Measurements from ENCODE around the gene ABHD4.
A peak's percentile ranks its signal among the peaks of the same experiment; 100 is the strongest.
"Not testable (repeated sequence)": the region's sequence is repeated elsewhere in the genome, so short reads cannot be mapped to it uniquely, and the experiment has no call there.

Gene ABHD4

DNA sequence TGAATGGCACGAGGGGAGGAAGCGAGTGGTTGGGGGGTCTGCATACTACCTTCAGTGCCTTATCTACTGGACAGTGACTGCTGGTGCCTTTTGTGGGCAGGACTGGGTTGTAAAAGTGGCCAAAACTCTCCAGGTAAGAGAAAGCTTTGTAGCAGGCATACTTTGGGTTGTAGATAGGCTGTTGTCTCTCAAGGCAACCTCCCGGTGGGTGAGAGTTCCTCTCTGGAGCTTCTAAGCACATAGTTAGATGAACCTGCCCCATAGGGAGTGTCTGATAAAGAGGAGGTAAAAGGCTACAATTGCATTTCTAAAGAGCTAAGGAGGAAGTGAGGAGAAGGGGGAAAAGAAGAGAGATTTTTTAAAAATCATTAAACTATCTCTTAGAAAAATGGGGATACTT is 4.9 kb upstream of the ABHD4 start:
- no peak for DNase-seq

DNA sequence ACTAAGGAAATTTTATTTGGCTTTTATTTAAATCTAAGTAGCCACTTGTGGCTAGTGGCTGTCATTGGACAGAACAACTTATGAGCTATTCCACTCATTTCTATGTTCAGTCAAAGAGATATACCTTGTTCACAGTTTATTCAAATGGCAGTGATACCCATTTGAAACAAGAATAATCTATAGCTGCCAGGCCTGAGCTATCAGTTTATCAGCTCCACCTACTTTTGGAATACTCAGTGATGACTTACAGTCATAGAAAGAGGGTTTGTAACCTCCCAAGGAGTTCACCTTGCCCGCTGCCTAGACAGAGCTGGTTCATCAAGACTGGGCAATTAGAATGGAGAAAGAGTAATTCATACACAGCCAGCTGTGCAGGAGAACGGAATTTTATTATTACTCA is 4.5 kb upstream of the ABHD4 start:
- DNase-seq = no peak

DNA sequence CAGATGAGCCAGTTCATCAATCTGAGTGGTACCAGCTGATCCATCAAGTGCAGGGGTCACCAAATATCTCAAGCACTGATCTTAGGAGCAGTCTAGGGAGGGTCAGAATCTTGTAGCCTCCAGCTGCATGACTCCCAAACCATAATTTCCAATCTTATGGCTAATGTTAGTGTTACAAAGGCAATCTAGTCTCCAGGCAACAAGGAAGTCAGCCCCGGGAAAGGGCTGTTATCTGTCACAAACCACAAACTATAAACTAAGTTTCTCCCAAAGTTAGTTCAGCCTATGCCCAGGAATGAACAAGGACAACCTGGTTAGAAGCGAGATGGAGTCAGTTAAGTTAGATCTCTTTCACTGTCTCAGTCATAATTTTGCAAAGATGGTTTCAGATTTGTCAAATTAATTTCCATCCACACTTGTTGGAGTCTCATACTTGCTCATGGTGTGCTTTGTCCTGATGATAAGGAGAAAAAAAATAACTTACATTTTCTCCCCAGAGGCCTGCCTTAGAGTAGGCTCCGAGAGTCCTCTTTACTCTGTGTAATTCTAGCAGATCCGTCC is 3.9 kb upstream of the ABHD4 start:
- DNase-seq = no peak

DNA sequence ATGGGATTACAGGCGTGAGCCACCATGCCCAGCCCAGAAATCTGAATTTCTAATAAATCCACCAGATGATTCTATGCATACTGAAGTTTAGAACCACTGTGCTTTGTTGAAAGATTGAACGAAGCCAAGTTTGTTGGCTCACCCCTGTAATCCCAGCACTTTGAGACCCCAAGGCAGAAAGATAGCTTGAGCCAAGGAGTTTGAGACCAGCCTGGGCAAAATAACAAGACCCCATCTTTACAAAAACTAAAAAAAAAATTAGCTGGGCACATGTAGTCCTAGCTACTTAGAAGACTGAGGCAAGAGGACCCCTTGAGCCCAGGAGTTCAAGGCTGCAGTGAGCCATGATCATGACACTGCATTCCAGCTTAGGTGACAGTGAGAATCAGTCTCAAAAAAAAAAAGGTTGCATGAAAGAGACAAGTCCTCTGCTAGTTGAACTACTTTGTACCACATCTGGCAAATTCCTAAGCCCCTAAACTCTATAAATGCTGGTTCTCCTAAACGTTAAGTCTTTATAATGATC is 1.7 kb upstream of the ABHD4 start:
- DNase-seq = no peak

DNA sequence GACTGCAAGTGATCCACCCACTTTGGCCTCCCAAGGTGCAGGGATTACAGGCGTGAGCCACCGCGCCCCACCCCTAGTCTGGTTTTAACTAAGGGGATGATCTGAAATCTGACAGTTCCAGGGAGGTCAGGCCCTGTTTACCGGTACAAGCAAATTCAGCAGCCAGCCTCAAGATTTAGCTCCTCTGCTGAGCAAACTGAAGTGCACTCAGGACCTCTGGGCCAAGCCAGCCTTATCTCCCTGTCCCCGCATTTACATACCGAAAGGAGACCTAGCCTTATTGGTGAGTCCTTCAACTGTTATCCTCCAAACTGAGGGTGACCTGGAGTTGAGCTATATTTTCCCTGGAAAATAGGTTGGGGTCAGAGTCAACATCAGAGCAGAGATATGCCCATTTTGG is 835 bp upstream of the ABHD4 start:
- no peak for DNase-seq

DNA sequence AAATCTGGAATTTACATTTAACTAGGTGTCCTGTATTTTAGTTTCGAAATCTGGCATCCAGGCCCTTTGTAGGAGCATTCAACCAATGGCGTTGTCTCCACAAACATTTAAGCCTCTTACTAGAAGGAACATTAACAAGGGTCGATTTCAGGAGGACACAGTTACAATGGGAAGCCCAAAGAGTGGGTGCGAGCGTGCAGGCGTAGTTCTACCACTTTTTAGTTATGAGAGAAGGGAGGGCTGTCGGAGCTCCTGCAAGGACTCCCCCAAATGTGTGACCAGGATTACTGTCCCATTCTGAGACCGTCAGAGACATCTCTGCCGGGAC is 365 bp upstream of the ABHD4 start:
- DNase-seq = no peak

DNA sequence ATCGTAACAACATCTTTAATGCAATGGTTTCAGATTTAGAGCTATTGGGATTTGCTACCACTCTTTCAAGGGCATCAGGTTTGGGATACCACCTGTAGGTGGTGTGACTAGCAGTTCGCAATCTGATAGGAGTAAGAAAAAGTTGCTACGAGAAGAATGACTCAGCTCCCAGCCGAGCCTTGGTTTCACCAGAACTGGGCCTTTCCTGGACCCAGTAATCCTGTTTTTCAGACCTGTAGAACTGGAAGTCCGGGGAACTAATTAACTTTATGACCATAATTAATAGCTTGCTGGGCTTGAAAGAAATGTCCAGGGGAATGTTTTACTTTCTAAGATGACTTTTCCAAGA is 770 bp downstream of the ABHD4 start:
- peak; percentile 42 for DNase-seq

DNA sequence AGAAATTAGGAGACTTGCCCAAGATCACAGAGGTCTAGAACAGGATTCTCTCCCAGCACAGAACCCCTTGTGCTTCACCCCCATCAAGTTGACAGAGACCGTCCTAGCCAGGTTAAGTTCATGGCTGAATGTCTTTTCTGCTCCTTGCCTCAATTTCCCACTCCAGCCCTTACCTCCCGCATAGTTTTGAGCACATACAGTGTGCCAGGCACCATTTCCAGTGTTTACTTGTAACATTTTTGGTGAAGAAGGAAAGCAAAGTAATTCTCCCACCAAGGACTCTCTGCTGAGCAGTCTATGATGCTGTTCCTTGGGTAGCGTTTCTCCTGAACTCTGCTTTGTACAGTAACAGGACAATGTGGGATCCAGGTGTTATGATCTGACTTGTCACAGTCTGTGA is 1.2 kb downstream of the ABHD4 start:
- no peak for DNase-seq

DNA sequence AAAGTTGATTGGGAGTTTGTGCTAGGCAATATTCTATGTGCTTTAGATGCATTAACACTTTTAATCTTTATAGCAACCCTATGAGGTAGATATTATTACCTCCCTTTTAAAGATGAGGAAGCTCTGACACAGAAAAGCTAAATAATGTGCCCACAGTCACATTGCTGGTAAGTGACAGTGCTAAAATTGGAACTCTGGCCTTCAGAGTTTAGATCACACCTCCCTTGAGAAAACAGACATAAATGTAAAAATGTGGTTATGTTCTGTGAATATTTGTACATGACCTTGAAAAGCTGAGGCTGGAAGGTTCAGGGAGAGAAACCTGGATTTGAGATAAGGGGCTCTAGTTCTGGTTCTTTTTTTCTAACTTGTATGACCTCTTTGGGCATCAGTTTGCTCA is 1.9 kb downstream of the ABHD4 start:
- no peak for DNase-seq

DNA sequence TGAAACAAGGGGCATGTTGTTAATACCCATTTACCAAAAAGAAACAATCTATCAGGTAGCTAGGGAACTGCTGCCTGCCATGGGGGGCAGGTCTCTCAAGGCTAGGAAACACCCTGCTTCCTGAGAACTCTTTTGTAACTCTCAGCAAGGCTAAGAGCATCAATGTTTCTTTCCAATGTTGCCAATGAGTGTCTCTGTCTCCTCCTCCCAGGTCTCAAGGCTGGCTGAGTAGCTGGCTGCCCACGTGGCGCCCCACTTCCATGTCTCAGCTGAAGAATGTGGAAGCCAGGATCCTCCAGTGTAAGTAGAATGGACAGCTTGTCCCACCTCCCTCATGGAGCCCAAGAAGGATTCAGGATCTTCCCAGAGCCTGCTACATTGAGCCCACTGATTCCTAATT is 3.4 kb downstream of the ABHD4 start:
- no peak for DNase-seq

DNA sequence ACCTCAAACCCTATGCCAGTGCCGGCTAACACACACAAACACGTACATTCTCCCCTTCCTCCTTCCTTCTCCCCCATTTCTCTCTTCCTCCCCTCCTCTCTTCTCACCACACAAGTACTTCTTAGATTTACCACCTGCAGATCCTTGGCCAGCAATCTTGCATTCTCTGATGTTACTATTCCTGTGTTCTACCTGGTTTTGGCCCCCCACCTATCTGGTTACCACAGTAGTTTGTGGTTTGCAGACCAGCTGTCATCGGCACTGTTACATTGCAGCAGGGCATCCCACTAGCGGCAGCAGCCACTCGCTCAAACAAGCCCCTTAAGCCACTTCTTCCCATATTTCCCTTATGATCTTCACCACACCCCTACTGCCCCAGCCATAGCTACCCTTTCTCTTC is 3.9 kb downstream of the ABHD4 start:
- DNase-seq = no peak

DNA sequence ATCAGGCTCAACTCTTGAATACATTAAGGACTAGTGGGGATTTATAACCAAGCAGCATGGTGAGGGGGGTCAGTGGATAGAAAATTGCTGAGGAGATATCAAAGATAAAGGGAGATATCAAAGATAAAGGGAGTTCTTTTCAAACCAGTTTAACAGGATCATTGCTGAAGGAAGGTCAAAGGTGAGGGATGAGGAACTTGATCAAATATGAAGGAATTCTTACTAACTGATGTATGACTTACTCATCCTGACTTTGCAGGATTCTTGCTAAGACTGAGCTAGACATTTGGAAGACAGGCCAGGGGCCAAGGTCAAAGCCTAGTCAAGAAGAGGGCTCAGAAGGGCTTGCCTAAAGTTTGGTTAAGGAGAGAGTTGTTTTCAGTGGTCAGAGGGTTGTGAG is 4.8 kb downstream of the ABHD4 start:
- no peak for DNase-seq

DNA sequence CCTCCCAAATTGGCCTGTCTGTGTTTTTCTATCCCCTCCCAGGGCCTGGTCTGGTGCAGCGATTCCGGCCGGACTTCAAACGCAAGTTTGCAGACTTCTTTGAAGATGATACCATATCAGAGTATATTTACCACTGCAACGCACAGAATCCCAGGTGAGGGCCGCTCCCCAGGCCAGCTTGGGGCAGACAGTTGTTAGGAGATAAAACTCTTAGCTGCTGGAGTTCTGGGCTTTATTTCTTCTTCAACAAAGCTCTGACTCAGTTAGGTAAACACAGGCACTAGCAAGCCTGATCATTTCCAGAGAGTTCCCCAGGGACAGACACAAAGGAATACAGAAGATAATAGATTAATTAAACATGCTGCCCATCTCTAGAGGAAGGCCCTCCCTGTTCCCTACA is 8.3 kb downstream of the ABHD4 start:
- no peak for DNase-seq

DNA sequence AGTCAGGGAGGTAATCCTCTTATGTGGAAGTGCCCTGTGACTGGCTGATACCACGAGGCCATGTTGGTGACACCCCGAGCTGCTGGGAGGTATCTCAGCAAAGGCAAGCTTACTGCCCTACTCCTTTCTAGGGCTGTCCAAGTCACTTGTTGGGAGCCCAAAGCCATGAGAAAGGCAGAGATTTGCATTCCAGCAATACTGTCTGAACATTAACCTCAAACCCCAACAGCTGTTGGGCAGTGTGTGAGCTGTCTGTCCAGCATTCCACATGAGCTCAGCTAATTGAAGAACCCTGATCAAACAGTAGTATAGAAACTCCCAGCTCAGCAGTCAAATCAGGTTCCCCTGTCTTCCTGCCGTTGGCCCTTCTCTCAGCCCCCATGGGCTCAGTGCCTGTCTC is 9.2 kb downstream of the ABHD4 start:
- peak; percentile 10 for DNase-seq

DNA sequence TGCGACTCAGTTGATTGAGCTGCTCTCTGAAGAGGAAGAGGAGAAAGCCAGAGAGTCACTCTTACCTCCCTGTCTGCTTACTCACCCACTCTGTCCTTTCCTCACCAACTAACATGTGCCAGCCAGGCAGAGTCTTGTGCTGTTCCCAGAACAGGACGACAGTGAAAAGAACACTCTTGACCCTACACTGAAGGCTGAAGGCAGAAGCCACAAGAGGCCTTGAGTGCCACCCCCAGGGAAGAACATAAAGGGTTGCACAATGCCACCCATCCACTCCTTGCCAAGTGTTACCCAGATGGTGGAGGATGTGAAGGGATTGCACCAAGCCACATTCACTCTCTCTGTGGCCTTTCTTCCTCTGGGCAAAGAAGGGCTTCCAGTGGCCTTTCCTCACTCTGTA is 12.8 kb downstream of the ABHD4 start:
- no peak for DNase-seq

DNA sequence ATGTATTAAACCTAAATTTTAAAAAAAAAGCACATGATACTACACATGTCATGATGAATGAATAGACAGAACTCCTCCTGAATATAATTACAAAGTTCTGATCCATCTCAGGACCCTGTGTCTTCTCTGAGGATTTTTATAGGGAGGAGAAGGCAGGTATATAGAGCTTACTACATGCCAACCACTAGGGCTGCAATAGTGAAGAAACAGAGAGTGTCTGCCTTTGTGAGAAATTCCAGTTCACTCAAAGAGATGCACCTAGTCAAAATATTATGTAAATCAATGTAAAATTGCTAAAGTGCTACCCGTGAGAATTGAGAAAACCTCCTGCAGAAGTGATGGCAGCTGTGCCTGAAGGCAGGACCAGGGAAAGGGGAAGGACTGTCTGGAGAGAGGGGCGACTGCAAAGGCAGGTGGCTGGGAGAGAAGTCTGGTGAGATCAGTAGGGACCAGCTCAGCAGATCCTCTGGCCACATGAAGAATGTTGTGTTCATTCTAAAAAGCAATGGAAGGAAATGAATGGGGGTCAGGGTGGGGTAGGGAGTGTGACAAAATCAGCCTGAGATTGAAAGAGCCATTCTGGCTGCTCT is 15.1 kb downstream of the ABHD4 start:
- DNase-seq = peak; percentile 30

DNA sequence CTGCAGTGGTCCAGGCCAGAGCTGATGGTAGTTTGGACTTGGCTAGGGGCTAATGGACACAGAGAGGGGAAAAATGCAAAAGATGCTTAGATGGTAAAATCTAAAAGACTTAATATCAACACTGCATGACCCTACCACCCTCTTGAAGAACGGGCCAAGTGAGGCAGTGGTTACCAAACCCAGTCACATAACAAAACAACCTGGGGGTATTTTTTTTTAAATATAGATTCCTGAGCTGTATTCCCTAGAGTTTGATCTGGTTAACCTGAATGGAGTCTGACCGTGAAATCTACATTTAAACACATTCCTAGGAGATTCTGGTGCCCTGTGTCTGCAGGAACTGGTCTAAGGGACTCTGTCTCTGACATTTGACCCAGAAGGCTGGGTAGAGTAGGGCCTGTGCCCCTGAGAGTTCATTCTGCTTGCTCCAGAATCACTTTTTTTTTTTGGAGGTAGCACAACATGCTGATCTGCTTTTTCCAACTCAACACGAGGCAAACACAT is 15.7 kb downstream of the ABHD4 start:
- DNase-seq = no peak

DNA sequence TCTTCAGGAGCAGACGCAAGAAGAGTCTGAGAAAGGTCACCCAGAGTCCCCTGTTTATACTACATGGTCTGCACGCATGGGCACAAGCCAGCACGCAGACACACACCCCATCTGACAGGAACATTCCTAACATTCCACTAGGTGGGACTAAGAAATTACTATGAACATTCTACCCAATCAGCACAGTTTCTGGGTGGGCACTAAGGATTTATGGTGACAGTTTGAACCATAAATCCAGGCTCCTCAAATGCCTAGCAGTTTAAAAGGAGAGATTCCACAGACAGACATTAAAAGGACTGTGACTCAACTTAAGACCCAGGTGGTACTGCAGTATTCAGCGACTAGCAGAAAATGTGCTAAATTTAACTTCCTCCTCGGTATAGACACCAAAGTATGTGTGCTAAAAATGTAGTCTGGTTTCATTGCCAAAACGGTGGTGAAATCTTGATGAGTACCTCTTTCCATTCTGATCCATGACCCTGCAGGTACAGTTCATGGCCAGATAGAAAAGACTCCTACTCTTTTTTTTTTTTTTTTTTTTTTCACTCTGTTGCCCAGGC is 16.2 kb downstream of the ABHD4 start:
- DNase-seq = peak; percentile 79

DNA sequence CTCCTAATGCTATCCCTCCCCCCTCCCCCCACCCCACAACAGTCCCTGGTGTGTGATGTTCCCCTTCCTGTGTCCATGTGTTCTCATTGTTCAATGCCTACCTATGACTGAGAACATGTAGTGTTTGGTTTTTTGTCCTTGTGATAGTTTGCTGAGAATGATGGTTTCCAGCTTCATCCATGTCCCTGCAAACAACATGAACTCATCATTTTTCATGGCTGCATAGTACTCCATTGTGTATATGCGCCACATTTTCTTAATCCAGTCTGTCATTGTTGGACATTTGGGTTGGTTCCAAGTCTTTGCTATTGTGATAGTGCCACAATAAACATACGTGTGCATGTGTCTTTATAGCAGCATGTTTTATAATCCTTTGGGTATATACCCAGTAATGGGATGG is 17.7 kb downstream of the ABHD4 start:
- DNase-seq = not testable (repeated sequence)

DNA sequence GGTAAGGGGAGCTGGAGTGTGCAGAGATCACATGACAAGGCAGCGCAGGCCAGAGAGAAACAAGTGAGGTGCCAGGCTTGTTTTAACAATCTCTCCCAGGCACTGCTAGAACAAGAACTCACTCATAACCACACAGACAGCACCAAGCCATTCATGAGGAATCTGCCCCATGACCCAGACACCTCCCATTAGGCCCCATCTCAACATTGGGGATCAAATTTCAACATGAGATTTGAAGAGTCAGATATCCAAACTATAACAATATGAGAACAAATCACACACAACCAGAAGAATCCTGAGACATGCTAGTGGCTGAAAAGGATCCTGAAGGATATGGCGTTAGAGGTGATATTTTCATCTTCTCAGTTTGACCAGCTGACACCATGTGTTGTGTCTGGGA is 24.2 kb downstream of the ABHD4 start:
- no peak for DNase-seq

DNA sequence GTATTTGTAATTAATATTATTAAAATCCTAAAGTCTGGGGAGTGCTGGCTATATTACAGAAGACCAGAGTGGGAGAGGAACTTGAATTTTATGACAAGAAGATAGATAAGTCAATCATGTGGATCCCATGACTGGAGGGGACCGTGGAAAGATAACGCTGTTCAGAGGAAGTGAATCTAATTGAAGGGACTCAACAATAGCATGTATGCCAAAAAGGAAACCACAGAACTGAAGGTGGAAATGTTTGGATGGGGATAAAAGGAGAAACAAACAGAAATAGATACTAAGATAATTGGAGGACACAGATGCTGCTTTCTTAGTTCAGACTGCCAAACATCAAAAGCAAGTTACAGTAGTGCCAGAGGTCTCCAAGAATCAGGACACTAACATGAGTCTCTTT is 24.9 kb downstream of the ABHD4 start:
- no peak for DNase-seq

DNA sequence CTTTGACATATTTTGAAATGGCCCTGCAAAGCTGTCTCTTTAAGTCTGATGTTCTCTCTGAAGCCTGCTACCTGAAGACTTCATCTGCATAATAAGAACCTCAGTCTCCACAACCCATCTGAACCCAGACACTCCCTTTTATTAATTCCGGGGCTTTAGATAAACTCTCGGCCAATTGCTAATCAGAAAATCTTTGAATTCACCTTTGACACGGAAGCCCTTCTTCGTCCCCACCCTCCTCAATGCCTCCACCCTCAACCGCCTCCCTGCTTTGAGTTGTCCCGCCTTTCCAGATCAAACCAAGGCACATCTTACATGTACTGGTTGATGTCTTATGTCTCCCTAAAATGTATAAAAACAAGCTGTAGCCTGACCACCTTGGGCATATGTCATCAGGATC is 28.5 kb downstream of the ABHD4 start:
- DNase-seq = no peak

DNA sequence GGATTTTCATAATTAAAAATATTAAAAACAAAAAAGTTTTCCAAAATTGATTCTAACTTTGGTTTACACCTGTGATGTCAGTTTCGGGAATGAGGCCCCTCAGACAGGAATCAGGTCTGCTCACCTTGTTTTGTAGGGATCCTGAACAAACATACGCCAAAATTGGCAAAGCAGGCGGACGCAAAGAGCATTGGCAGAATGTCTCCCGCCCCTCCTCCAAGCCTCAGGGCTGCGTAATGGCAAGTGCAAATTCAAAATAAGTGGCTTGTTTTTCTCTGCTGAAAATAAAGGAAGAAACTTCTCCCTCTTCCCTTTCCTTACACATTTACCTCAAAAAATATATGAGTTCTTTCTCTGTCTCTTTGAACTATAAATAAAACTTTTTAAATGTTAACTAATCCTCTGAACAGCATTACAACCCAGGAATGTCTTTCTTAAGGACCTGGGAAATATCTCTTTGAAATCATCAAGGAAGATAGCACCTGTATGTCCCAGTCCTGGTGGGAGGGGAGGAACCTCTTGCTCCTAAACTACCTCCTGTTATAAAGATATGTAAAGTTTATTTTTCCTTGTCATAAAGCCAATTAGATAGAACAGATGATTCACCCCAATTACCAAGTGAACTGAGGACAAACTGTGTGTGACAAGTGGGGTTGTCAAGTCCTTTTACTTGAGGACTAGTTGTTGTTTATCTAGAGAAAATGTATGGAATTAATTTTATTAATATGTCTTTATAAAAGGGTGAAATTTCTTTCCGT is 29.6 kb downstream of the ABHD4 start:
- DNase-seq = no peak

DNA sequence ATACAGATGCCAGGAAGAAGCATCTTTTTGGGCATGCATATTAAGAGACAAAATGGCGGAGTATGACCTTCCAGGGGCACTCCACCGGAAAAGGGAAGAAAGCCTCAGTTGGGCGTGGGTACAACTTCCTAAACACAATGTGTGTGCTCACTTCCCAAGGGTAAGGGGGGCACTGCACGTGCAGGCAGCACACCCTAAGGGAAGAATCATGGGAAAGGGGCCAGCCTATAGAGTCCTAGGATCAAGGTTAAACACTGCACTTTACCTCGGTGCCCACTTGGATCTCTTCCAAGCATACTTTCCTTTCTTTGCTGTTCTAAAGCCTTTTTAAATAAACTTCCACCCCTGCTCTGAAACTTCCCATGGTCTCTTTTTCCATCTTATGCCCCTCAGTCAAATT is 31.3 kb downstream of the ABHD4 start:
- DNase-seq = no peak
